C4-2B (cell line): ENCODE measurements around the gene TCHP.

Experiments
- CTCF ChIP-seq: fragments of 450-650 bp; conservative IDR thresholded peaks from 2 replicates; pipeline ENCODE4 v1.5.1; 2017; ENCODE audit warnings: mild to moderate bottlenecking
- ZFX ChIP-seq: fragments of 450-650 bp; IDR thresholded peaks from 2 replicates; pipeline ENCODE4 v1.6.1; 2017

- TF ChIP-seq CTCF (no peak), ZFX (no peak)
Measured at GRCh38 chr12:109871668-109872314, 28.3 kb upstream of the TCHP start.
